Measurements from ENCODE around the gene ZMYND11. TPM values are rescaled to one million over a fixed set of nuclear protein-coding genes. Genes with fewer than 3 reads are reported as not detected.
A peak's percentile ranks its signal among the peaks of the same experiment; 100 is the strongest.

ZMYND11 gene
- total and polyA plus RNA-seq, 4 donors, result 29.5 to 78.3 (median 43.2) TPM

DNA sequence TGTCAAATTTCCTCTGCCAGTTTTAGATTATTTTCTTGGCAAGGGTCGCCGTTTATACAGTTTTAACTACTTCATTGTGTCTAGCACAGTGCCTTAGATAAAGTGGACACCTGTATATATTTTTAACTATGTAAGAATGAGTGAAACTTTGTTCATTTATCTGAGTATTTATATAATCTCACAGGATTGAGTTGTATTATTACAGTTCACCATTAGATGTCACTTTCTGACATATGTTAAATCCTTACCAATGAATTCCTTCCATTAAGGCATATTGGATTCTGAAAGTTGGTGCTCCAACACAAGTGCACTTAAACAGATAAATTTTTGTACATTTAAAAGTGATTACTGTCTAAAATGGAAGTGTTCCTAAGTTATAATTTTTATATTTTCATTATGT lies 43.0 kb downstream of the ZMYND11 start:
- H3K27ac ChIP-seq (ENCODE audit: low read depth in 1 of 2, low read length in 1 of 2), result no peak overlapping the region
- peaks cover 0 to 1% (median 0%) of the 10 kb centered on the region in 5 donors for H3K4me1 ChIP-seq (ENCODE audit: control insufficient read depth in 5 of 5, insufficient read depth in 5 of 5, low read length in 5 of 5)
- peaks cover 0 to 2% (median 0%) of the 10 kb centered on the region in 4 donors for H3K9me3 ChIP-seq (ENCODE audit: control insufficient read depth in 4 of 4, insufficient read depth in 3 of 4, low read length in 3 of 4)
- 45 to 62% methylated on average over 2 of the region's 2 CpGs for WGBS, 2 donors
- peaks cover 4 to 12% (median 8%) of the 10 kb centered on the region in 4 donors for H3K36me3 ChIP-seq (ENCODE audit: control insufficient read depth in 4 of 4, insufficient read depth in 4 of 4, low read length in 4 of 4)
- H3K27me3 ChIP-seq (ENCODE audit: control insufficient read depth in 3 of 3, insufficient read depth in 3 of 3, low read length in 2 of 3), result no peaks in the 10 kb centered on the region
- no peak overlapping the region for H3K4me3 ChIP-seq
- H3K9ac ChIP-seq (ENCODE audit: insufficient read depth in 1 of 2, low read length in 2 of 2), result no peak overlapping the region
- DNase-seq (peak in 2 of 3 donors; percentile 56 to 61), ATAC-seq (ENCODE audit: insufficient read depth, low FRiP score) (no peak)
- TF ChIP-seq, protein P1, sequence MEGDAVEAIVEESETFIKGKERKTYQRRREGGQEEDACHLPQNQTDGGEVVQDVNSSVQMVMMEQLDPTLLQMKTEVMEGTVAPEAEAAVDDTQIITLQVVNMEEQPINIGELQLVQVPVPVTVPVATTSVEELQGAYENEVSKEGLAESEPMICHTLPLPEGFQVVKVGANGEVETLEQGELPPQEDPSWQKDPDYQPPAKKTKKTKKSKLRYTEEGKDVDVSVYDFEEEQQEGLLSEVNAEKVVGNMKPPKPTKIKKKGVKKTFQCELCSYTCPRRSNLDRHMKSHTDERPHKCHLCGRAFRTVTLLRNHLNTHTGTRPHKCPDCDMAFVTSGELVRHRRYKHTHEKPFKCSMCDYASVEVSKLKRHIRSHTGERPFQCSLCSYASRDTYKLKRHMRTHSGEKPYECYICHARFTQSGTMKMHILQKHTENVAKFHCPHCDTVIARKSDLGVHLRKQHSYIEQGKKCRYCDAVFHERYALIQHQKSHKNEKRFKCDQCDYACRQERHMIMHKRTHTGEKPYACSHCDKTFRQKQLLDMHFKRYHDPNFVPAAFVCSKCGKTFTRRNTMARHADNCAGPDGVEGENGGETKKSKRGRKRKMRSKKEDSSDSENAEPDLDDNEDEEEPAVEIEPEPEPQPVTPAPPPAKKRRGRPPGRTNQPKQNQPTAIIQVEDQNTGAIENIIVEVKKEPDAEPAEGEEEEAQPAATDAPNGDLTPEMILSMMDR (IDR thresholded peaks at IDR 0.05; ENCODE audit: control extremely low read depth, extremely low read depth), result peak; percentile 21

DNA sequence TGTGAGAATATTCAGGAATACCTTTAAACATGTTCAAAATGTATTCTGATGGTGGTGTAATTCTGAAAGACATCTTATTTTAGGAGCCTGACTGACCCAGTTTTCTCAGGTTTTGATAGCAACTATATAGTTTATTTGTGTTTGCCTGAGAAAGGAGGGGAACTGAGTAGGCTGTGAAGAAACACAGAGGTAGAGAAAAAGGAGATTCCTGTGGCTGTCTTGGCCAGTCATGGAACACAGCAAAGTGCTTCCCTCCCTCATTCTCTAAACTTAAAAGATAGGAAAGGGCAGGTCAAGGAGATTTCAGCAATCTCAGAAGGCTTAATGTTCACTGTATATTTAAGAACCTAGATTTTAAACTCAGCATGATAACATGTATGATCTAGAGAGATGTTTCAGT lies 43.5 kb downstream of the ZMYND11 start:
- peaks cover 0 to 2% (median 0%) of the 10 kb centered on the region in 4 donors for H3K9me3 ChIP-seq (ENCODE audit: control insufficient read depth in 4 of 4, insufficient read depth in 3 of 4, low read length in 3 of 4)
- H3K36me3 ChIP-seq (ENCODE audit: control insufficient read depth in 4 of 4, insufficient read depth in 4 of 4, low read length in 4 of 4), result peaks cover 5 to 17% (median 11%) of the 10 kb centered on the region in 4 donors
- no peak overlapping the region for H3K27ac ChIP-seq (ENCODE audit: low read depth in 1 of 2, low read length in 1 of 2)
- TF ChIP-seq, protein P1 (IDR thresholded peaks at IDR 0.05; ENCODE audit: control extremely low read depth, extremely low read depth), result no peak
- ATAC-seq (ENCODE audit: insufficient read depth, low FRiP score) (no peak), DNase-seq (no peak)
- peaks cover 0 to 1% (median 0%) of the 10 kb centered on the region in 5 donors for H3K4me1 ChIP-seq (ENCODE audit: control insufficient read depth in 5 of 5, insufficient read depth in 5 of 5, low read length in 5 of 5)
- no peak overlapping the region for H3K9ac ChIP-seq (ENCODE audit: insufficient read depth in 1 of 2, low read length in 2 of 2)
- no peak overlapping the region for H3K4me3 ChIP-seq
- no peaks in the 10 kb centered on the region for H3K27me3 ChIP-seq (ENCODE audit: control insufficient read depth in 3 of 3, insufficient read depth in 3 of 3, low read length in 2 of 3)

DNA sequence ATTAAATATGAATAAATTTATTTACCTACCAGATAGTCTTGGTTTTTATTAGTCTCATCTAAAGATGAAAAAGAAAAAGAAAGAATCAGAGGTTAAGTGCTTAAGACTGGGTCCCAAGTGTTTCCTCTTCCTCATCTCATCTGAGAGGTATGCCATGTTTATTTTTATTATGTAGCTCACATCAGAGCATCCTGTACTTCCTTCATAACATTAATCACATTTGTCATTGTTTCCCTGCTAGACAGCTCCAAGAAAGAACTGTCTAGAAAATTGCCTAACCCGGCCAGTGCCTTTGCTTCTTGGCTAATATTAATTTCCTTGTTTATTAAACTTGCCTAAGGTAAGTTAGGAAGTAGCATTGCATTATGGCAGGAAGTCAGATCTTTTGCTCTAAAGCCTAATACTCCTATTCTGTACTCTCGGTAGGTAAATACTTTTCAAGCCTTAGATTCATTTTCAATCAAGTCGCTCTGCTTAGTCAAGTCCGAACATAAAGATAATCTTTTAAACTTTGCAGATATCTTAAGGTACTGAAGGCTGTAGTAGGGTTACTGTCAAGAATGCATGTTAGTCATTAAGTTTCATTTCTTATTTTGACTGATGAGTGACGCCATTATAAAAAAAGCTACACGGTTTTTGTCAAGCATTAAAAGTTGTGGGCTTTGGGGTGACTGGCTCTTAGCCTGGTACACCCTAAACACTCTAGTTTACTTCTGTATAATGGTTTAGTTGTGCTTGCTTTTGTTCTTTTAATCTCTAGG lies 47.4 kb downstream of the ZMYND11 start:
- no peaks in the 10 kb centered on the region for H3K27me3 ChIP-seq (ENCODE audit: control insufficient read depth in 3 of 3, insufficient read depth in 3 of 3, low read length in 2 of 3)
- ATAC-seq (ENCODE audit: insufficient read depth, low FRiP score) (no peak), DNase-seq (peak in 1 of 3 donors; percentile 13)
- TF ChIP-seq, protein P1 (IDR thresholded peaks at IDR 0.05; ENCODE audit: control extremely low read depth, extremely low read depth), result no peak
- WGBS, 2 donors, result 67 to 79% methylated on average over 6 of the region's 6 CpGs
- no peak overlapping the region for H3K9ac ChIP-seq (ENCODE audit: insufficient read depth in 1 of 2, low read length in 2 of 2)
- peaks cover 0 to 1% (median 0%) of the 10 kb centered on the region in 5 donors for H3K4me1 ChIP-seq (ENCODE audit: control insufficient read depth in 5 of 5, insufficient read depth in 5 of 5, low read length in 5 of 5)
- H3K4me3 ChIP-seq, result no peak overlapping the region
- peaks cover 5 to 29% (median 14%) of the 10 kb centered on the region in 4 donors for H3K36me3 ChIP-seq (ENCODE audit: control insufficient read depth in 4 of 4, insufficient read depth in 4 of 4, low read length in 4 of 4)
- no peak overlapping the region for H3K27ac ChIP-seq (ENCODE audit: low read depth in 1 of 2, low read length in 1 of 2)
- H3K9me3 ChIP-seq (ENCODE audit: control insufficient read depth in 4 of 4, insufficient read depth in 3 of 4, low read length in 3 of 4), result peaks cover 0 to 10% (median 0%) of the 10 kb centered on the region in 4 donors

Measured in lung (tissue), 12 donors.